Fibroblast of the conjunctiva (primary cell): ENCODE results near the gene CDHR5.

Experiments
- DNase-seq: peaks from one replicate; pipeline ENCODE4 v3.0.0-alpha.2; 2010; ENCODE audit warnings: low read depth

The CDHR5 gene

DNA sequence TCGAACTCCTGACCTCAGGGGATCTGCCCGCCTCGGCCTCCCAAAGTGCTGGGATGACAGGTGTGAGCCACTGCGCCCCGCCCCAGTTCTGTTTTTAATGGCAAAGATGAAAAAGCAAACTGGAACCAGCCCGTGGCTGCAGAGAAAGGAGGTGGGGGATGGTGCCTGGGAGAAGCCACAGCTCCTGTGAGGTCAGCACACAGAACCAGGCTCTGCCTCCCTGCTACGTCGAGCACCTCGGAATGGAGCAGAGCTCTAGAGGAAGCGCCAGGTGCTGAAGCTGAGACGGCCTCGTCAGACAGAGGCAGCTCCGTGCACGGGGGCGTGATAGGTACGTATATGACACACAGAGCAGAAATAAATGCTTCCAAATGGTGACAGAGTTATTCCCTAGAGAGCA lies 20.8 kb upstream of the CDHR5 start:
- no peak for DNase-seq

GRCh38 chr11:643849-644738 lies 19.3 kb upstream of the CDHR5 start:
- DNase-seq = no peak

DNA sequence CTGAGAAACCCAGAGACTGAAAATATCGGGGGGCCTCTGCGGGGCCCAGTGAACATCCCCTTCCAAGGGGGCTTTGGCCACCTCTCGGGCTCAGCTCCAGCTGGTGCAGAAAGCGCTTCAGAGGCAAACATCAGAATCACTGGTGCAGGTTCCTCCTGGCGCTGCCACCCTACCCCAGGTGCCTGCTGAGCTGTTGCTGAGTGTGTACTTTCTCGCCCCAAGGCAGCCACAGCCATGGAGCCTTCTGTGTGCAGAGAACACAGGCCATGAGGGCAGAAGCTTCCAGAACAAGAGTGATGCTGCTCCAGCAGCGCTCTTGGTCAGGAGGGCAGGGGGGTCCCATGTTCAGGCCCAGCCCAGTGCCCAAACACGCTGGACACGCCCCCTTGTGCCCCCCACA lies 18.6 kb upstream of the CDHR5 start:
- DNase-seq = no peak

DNA sequence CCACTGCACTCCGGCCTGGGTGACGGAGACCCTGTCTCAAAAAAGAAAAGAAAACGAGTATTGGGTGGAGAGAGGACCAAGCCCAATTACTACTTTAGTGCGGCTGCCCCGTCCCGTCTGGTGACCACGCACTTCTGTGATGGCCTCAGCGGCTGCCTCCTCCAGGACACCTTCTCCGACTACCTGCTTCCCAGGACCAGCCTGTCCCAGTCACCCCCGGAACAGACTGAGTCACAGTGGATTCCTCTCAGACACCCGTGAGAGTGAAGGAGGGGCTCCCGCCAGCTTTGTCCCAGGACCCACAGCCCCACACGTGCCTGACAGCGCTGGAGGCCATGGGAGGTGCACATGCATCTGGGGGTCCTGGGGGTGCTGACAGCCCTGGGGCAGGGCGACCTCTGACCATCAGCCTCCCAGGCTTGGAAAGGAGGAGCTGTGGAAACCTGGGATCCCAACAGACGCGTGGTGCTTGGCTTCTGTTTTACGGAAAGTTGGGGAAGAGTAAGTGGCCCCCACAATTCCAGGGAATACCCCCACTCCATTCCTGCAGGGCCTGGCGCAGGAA lies 17.1 kb upstream of the CDHR5 start:
- DNase-seq = no peak

GRCh38 chr11:640021-640706 lies 15.4 kb upstream of the CDHR5 start:
- DNase-seq = no peak

DNA sequence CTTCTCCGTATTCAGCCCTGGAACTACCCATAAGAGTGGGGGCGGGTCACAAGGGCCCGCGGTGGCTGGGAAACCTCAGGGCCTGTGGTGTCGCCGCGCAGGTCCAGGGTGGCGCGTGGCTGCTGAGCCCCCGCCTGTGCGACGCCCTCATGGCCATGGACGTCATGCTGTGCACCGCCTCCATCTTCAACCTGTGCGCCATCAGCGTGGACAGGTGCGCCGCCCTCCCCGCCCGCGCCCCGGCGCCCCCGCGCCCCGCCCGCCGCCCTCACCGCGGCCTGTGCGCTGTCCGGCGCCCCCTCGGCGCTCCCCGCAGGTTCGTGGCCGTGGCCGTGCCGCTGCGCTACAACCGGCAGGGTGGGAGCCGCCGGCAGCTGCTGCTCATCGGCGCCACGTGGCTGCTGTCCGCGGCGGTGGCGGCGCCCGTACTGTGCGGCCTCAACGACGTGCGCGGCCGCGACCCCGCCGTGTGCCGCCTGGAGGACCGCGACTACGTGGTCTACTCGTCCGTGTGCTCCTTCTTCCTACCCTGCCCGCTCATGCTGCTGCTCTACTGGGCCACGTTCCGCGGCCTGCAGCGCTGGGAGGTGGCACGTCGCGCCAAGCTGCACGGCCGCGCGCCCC lies 14.7 kb upstream of the CDHR5 start:
- no peak for DNase-seq

- DNase-seq = no peak
These were observed 14.0 kb upstream of the CDHR5 start for GRCh38 chr11:638631-639331.

DNA sequence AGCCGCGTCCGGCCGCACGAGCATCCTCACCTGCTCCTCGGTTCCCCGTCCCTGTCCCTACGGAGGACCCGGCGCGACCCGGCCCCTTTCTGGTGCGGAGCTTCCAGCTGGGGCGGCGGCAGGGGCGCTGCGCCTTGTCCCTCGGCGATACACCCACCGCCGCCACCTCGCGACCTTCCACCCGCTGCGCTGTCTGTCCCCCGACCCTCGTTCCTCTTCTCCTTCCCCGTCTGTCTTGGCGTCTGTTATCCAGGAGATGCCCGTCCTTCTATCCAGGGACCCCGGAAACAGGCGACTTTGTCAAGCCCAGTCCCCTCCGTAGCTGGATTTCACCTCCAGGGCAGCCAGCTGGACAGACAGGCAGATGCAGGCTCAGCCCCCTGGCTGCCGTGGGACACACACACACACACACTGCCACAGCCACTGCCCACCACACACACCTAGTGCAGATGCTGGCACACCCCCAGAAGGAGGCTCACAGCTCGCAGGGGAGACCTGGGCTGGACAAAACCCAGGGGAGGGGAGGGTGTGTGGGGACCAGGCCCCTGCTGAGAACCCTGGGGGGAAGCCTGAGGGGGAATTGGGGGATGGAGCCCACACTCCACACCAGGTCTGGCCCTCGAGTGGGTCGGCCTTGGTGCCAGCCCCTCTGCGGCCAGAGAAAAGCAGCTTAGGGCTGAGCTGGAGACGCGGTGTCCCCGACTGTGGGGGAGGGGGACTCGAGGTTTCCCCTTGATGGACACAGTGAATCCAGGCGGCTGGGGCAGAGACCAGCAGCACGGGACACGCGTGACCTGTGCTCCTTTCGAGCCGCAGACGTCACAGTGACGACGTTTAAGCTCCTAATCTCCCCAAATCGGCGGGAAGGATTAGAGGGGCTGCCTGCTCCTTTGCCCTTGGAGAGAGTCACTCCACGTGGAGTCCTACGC lies 13.1 kb upstream of the CDHR5 start:
- no peak for DNase-seq

DNA sequence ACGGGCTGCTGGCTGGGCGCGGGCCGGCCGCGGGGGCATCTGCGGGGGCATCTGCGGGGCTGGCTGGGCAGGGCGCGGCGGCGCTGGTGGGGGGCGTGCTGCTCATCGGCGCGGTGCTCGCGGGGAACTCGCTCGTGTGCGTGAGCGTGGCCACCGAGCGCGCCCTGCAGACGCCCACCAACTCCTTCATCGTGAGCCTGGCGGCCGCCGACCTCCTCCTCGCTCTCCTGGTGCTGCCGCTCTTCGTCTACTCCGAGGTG lies 12.5 kb upstream of the CDHR5 start:
- DNase-seq = no peak

DNA sequence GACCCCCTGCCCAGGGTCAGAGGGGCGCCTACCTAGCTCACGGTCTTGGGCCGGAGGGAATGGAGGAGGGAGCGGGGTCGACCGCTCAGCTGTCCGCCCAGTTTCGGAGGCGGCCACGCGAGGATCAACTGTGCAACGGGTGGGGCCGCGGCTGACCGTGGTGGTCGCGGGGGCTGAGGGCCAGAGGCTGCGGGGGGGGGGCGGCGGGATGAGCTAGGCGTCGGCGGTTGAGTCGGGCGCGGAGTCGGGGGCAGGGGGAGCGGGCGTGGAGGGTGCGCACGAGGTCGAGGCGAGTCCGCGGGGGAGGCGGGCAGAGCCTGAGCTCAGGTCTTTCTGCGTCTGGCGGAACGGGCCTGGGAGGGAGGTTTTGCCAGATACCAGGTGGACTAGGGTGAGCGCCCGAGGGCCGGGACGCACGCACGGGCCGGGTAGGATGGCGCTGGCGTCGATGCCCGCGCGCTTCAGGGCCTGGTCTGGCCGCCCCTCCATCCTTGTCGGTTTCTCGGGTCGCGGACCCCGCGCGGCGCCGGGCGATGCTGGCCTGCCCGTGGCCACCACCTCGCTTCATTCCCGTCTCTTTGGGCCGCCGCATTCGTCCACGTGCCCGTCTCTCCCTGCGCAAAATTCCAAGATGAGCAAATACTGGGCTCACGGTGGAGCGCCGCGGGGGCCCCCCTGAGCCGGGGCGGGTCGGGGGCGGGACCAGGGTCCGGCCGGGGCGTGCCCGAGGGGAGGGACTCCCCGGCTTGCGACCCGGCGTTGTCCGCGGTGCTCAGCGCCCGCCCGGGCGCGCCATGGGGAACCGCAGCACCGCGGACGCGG lies 12.0 kb upstream of the CDHR5 start, which contains the start of gene DRD4:
Gene DRD4, plus strand, starts transcription at position 759 of the 822 bp plus-strand sequence. Its CDS starts 36 bp downstream, at position 795.
- DNase-seq = no peak

DNA sequence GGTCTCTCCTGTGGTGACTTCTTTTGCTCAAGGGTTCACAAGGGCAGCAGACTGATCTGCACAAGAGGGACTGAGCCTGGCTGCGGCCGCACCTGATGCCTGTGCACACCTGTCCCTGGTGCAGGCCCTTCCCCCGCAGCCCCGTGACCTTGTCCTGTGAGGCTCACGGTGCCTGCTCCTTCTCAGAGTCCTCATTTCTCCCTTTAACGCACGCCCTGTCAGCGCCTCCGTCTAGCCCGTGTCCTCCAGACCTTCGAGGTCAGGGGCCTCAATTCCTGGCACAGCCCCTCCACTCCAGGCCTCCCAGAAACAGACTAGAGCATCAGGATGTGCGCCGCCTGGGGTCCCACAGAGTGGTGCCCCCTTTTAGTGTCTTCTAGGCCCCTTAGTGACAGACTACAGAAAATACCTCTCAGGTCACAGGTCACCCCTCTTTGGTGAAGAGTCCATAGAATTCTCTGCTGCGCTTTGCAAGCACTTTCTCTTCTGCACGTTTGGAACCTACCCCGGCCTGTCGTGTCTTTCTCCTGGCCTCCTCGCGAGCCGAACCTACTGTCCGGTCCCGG lies 11.3 kb upstream of the CDHR5 start:
- no peak for DNase-seq

DNA sequence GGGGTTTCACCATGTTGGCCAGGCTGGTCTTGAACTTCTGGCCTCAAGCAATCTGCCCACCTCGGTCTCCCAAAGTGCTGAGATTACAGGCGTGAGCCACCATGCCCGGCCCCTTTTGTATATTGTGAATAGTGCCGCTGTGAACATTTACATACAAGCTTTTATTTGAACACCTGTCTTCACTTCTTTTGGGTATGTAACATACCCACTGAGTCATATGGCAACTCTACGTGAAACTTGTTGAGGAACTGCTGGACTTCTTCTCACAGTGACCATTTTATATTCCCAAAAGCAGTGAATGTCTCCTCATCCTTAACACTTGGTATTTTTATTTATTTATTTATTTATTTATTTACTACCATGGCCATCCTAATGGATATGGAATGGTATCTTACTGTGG lies 6.1 kb upstream of the CDHR5 start:
- no peak for DNase-seq

- no peak for DNase-seq
These were observed 4.5 kb upstream of the CDHR5 start for GRCh38 chr11:629237-629583.

- DNase-seq = no peak
These were observed 3.3 kb upstream of the CDHR5 start for GRCh38 chr11:628056-628455.

- DNase-seq = no peak
These were observed 2.5 kb upstream of the CDHR5 start for GRCh38 chr11:627308-627576.

- DNase-seq = no peak
These were observed 1.9 kb upstream of the CDHR5 start, which contains the start of gene SCT for GRCh38 chr11:626475-627307. TSS of gene SCT (minus strand) at chr11:627181. CDS start at chr11:627143, 38 bp downstream.

DNA sequence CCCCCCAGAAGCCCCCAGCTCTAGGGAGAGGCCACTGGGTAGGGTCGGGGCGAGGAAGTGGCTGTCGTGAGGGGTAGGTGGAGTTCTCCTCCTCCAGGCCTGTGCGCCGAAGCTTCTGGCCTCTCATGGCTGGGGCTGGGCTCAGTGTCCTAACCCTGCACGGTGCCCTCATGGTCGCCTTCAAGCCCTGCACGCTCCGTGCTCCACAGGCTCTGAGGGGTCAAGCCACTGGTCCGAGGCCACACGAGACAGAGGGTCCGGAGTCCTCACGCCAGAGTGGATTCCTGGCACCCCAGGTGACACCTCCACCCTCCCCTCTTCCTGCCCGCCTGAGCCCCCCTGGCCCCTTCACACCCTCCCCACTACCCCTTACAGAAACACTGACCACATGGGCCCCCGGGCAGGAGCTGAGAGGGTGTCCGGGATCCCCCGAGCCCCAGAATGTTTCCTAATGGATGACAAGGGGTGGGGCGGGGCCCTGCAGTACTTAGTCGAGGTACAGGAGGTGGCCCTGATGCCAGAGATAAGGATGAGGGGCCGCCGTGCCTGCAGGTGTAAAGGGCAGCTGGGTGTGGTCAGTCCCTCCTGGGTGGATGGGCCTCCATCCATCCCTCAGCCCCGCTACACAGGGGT lies 997 bp upstream of the CDHR5 start:
- DNase-seq = no peak

DNA sequence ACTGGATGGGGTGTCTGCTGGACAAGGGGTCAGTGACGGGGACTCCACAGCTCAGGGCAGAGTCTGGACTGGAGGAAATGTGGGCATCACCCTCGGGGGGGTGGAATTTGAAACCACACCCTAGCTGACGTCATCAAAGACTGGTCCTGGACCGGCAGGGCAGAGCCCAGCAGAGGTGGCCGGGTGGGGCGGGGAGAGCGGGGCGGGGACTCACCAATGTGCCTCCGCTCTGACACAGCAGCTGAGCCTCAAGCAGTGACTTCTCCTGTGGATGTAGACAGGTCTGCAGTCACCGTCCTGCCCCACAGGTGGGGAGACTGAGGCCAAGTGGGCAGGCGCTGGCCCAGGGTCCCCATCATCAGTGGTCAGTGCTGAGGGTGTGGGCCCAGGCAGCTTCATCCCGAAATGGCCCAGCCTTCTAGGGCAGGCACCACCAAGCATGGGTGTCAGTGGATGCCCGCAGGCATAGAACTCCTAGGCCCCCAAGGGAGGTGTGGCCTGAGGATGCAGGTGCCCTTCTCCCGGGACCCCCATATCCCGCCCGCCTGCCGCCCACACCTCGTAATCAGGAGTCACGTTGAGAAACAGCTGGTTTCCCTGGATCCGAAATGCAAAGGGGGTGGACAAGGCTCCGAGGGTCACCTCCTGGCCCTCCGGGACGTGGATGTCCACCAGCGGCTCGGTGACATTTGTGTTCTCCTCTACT lies 603 bp downstream of the CDHR5 start:
- DNase-seq = no peak
